Breast epithelium (tissue), 4 donors: Measurements from ENCODE around the gene PAFAH2. TPM values are rescaled to one million over a fixed set of nuclear protein-coding genes. Genes with fewer than 3 reads are reported as not detected.

Source experiments
- DNase-seq, 2 donors: peaks; one replicate each; pipeline ENCODE4 v3.0.0-alpha.2; 2019; ENCODE audit warnings: low spot score in 2 of 2
- H3K27ac ChIP-seq, 2 donors: fragments of 200-600 bp; sonication (generic) in 1 of 2; one replicate each; pipeline ENCODE4 v1.5.1; 2016 to 2019; ENCODE audit warnings: mild to moderate bottlenecking in 1 of 2
- H3K27me3 ChIP-seq, 2 donors: fragments of 200-600 bp; sonication (generic) in 1 of 2; one replicate each; pipeline versions ENCODE4 v1.5.1 to v1.6.0; 2017 to 2019; ENCODE audit warnings: control low read depth in 1 of 2, mild to moderate bottlenecking in 1 of 2
- H3K36me3 ChIP-seq: fragments of 200-600 bp; one replicate; pipeline ENCODE4 v1.5.1; 2019
- H3K4me1 ChIP-seq, 2 donors: fragments of 200-600 bp; sonication (generic); one replicate each; pipeline ENCODE4 v1.5.1; 2016 to 2019; ENCODE audit warnings: control low read depth in 1 of 2
- H3K4me3 ChIP-seq, 3 donors: fragments of 200-600 bp; sonication (generic); 1 replicate in 2 of 3; 2 replicates in 1 of 3; pipeline ENCODE4 v1.5.1; 2016 to 2019; ENCODE audit warnings: mild to moderate bottlenecking in 3 of 3, moderate library complexity in 2 of 3
- H3K9me3 ChIP-seq, 2 donors: fragments of 200-600 bp; sonication (generic) in 1 of 2; one replicate each; pipeline ENCODE4 v1.5.1; 2016 to 2019; ENCODE audit warnings: control low read depth in 1 of 2
- POLR2A ChIP-seq: fragments of 450-650 bp; IDR thresholded peaks from one replicate; pipeline ENCODE4 v1.6.1; 2016; ENCODE audit warnings: antibody characterized with exemption, mild to moderate bottlenecking, moderate library complexity
- POLR2AphosphoS5 ChIP-seq, 3 donors: sonication (generic); formaldehyde crosslinking; IDR thresholded peaks; one replicate each; pipeline ENCODE4 v1.6.1; 2017; ENCODE audit warnings: antibody characterized with exemption in 3 of 3
- intact Hi-C: fragments of 100-400 bp; cut with DNase I; formaldehyde crosslinking; loops from one replicate; pipeline ENCODE4 v1.15.1; 2023; ENCODE audit warnings: low total_unique reads
- total RNA-seq, 3 donors: library from RNA; depleted of rRNA; stranded (reverse); fragments of >200 nt; gene quantifications; one replicate each; pipeline ENCODE4 v1.1.0, GENCODE V29; 2016
- TF ChIP-seq, protein P1 (sequence below), 3 donors: fragments of 450-650 bp; IDR thresholded peaks; one replicate each; pipeline ENCODE4 v1.5.1; 2016 to 2017; ENCODE audit warnings: antibody characterized with exemption in 3 of 3, mild to moderate bottlenecking in 3 of 3, moderate library complexity in 3 of 3

Gene PAFAH2
- total RNA-seq: 10 to 100 TPM in 1 of 3 donors, 1 to 10 TPM in 2; 8.2 to 19.9 (median 9.8) TPM

- Histone ChIP-seq H3K36me3 (no peaks in the 10 kb centered on the region), H3K27me3 (no peaks in the 10 kb centered on the region), H3K4me3 (peak within 1 kb of the TSS; percentile 58 to 74 (median 68)), H3K27ac (peak within 1 kb of the TSS; percentile 70 to 82), H3K4me1 (peaks cover 0 to 5% of the 10 kb centered on the region in 2 donors), H3K9me3 (no peaks in the 10 kb centered on the region)
- TF ChIP-seq POLR2A (no peak), POLR2AphosphoS5 (IDR thresholded peaks at IDR 0.05) (peak; percentile 91 to 98 (median 96))
- TF ChIP-seq, protein P1, sequence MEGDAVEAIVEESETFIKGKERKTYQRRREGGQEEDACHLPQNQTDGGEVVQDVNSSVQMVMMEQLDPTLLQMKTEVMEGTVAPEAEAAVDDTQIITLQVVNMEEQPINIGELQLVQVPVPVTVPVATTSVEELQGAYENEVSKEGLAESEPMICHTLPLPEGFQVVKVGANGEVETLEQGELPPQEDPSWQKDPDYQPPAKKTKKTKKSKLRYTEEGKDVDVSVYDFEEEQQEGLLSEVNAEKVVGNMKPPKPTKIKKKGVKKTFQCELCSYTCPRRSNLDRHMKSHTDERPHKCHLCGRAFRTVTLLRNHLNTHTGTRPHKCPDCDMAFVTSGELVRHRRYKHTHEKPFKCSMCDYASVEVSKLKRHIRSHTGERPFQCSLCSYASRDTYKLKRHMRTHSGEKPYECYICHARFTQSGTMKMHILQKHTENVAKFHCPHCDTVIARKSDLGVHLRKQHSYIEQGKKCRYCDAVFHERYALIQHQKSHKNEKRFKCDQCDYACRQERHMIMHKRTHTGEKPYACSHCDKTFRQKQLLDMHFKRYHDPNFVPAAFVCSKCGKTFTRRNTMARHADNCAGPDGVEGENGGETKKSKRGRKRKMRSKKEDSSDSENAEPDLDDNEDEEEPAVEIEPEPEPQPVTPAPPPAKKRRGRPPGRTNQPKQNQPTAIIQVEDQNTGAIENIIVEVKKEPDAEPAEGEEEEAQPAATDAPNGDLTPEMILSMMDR (IDR thresholded peaks at IDR 0.05): peak; percentile 99 to 100 (median 100)
- intact Hi-C loops: loop anchor here (10.0 kb wide), 1 partner anchor 103 kb away; no protein-coding TSS in a partner anchor
- peak; percentile 97 for DNase-seq
These were observed at the start of gene PAFAH2 for GRCh38 chr1:25997828-25998761. TSS of gene PAFAH2 (minus strand) at chr1:25998063. CDS start at chr1:25990816, 7,247 bp downstream.

DNA sequence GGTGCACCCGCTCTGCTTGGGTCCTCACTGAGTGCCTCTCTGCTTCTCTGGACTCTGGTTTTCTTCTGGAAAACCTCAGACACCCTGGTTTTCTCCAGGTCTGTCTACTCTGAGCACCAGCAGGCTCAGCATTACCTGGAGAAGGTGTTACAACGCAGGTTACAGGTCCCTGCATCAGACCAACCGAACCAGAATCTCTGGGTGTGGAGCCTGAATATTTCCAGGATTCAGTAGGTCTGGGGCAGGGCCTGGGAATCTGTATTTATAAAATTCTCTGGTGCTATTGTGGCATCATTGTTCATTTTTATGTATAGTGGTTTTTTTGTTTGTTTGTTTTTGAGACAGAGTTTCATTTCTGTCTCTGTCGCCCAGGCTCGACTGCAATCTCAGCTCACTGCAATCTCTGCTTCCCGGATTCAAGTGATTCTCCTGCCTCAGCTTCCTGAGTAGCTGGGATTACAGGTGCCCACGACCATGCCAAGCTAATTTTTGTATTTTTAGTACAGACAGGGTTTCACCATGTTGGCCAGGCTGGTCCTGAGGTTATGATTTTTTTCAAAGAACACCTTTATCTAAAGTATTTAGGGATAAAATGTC is 49.5 kb upstream of the PAFAH2 start:
- Histone ChIP-seq H3K36me3 (no peaks in the 10 kb centered on the region), H3K4me1 (peaks cover 0 to 13% of the 10 kb centered on the region in 2 donors), H3K27me3 (peaks cover 0 to 53% of the 10 kb centered on the region in 2 donors), H3K9me3 (no peaks in the 10 kb centered on the region), H3K27ac (no peak overlapping the region), H3K4me3 (no peak overlapping the region)
- DNase-seq: no peak
- intact Hi-C loops: no loop called here
- TF ChIP-seq POLR2A (no peak), POLR2AphosphoS5 (IDR thresholded peaks at IDR 0.05) (no peak)
- TF ChIP-seq, protein P1 (IDR thresholded peaks at IDR 0.05): no peak

- peak overlapping the region; percentile 4 to 53 (median 34) for H3K4me3 ChIP-seq
- intact Hi-C loops: no loop called here
These were observed 48.6 kb upstream of the PAFAH2 start for GRCh38 chr1:26046246-26047095.

DNA sequence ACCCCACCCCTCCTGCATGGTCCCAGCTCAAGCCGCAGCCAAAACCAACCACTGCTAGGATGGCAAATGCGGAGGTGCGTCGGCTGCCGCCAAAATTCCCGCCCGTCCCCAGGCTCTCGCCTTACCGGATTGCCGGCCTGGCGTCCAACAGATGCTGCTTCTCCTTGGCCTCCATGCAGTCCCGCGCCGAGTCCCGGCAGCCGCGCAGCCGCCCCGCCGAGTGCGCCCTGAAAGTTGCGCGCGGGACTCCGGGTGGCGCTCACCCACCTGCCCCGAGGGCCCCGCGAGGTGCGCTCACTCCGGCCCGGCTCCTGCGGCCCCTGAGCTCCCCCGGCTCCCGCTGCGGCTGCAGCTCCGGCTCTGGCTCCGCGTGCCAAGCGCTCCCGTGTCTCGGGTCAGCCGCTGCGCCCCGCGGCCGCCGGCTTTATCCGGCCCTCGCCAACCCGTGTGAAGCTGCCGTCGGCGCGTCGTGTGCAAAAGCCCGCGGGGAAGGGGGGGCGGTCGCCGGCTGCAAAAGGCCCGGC is 47.9 kb upstream of the PAFAH2 start, which contains the start of gene SLC30A2:
SLC30A2 (minus strand) TSS at position 397 of the 524 bp plus-strand sequence; CDS start at position 175, 222 bp downstream.
- TF ChIP-seq, protein P1 (IDR thresholded peaks at IDR 0.05): no peak
- no peak for TF ChIP-seq POLR2A
- TF ChIP-seq POLR2AphosphoS5 (IDR thresholded peaks at IDR 0.05): no peak
- no peak for DNase-seq
- Histone ChIP-seq H3K27ac (no peak within 1 kb of the TSS), H3K4me1 (peaks cover 0 to 13% of the 10 kb centered on the region in 2 donors), H3K9me3 (no peaks in the 10 kb centered on the region), H3K27me3 (peaks cover 0 to 58% of the 10 kb centered on the region in 2 donors), H3K36me3 (no peaks in the 10 kb centered on the region), H3K4me3 (peak within 1 kb of the TSS; percentile 4 to 53 (median 34))
- intact Hi-C loops: no loop called here

More at GRCh38 chr1:26046246-26047095, 48.6 kb upstream of the PAFAH2 start:
- no peaks in the 10 kb centered on the region for H3K9me3 ChIP-seq
- no peak overlapping the region for H3K27ac ChIP-seq
- H3K27me3 ChIP-seq: peaks cover 0 to 58% of the 10 kb centered on the region in 2 donors
- peaks cover 0 to 13% of the 10 kb centered on the region in 2 donors for H3K4me1 ChIP-seq
- no peak for DNase-seq
- no peaks in the 10 kb centered on the region for H3K36me3 ChIP-seq
- TF ChIP-seq POLR2A (no peak), POLR2AphosphoS5 (IDR thresholded peaks at IDR 0.05) (no peak)
- TF ChIP-seq, protein P1 (IDR thresholded peaks at IDR 0.05): no peak
